ENCODE data around the gene TRPM1.

TRPM1 gene

GRCh38 chr15:30978328-30978727, 123.2 kb downstream of the TRPM1 start:
- DNase-seq (ENCODE audit: low read depth in 3 of 3) = no peak

GRCh38 chr15:30974112-30974511, 127.4 kb downstream of the TRPM1 start:
- DNase-seq (ENCODE audit: low read depth in 3 of 3) = no peak

- no peak for DNase-seq (ENCODE audit: low read depth in 3 of 3)
Measured at GRCh38 chr15:30973379-30973778, 128.1 kb downstream of the TRPM1 start.

- no peak for DNase-seq (ENCODE audit: low read depth in 3 of 3)
Measured at GRCh38 chr15:30969724-30970123, 131.8 kb downstream of the TRPM1 start.

GRCh38 chr15:30963681-30964080, 137.8 kb downstream of the TRPM1 start:
- DNase-seq (ENCODE audit: low read depth in 3 of 3) = no peak

GRCh38 chr15:30962659-30963058, 138.9 kb downstream of the TRPM1 start:
- no peak for DNase-seq (ENCODE audit: low read depth in 3 of 3)

GRCh38 chr15:30962079-30962478, 139.4 kb downstream of the TRPM1 start:
- DNase-seq (ENCODE audit: low read depth in 3 of 3) = no peak

GRCh38 chr15:30958219-30958618, 143.3 kb downstream of the TRPM1 start:
- no peak for DNase-seq (ENCODE audit: low read depth in 3 of 3)

GRCh38 chr15:30956216-30957124, 145.1 kb downstream of the TRPM1 start:
- DNase-seq (ENCODE audit: low read depth in 3 of 3) = no peak

- no peak for DNase-seq (ENCODE audit: low read depth in 3 of 3)
Measured at GRCh38 chr15:30954674-30955073, 146.9 kb downstream of the TRPM1 start.

- peak in 1 of 3 experiments; percentile 6 for DNase-seq (ENCODE audit: low read depth in 3 of 3)
Measured at GRCh38 chr15:30953731-30954378, 147.7 kb downstream of the TRPM1 start.

GRCh38 chr15:30953183-30953582, 148.3 kb downstream of the TRPM1 start:
- DNase-seq (ENCODE audit: low read depth in 3 of 3) = no peak

Measured in stimulated activated CD4-positive, alpha-beta T cell treated with anti-CD3 and anti-CD28 coated beads, TNF-alpha, amount 100 ng/mL, for 24 hours (primary cell).